ENCODE measurements around the gene JAKMIP1.

JAKMIP1 gene

DNA sequence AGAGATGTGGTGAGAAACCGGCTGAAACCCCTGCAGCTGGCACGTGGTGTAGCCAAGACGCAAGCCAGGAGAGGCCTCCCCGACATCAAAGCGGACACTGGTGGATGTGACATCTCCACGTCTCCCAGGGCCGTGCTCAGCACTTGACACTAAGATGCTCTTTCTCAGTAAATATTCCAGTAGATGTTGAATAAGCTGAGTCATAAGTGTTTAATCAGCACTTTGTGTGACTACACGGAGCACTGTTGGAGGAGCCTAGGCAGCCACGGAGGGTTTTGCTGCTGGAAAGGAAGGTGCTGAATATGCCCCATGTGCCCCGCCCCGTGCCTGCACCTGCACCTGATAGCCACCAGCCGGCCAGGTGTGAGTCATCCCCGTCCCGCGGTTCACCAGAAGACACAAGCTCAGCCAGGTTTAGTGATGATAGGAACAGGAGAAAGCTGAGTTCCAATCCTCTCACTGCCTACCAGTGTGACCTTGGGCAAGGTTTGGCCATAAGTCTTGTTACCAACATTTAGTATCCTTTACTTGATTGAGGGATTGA is 153.1 kb downstream of the JAKMIP1 start:
- DNase-seq (ENCODE audit: extremely low spot score) = no peak
- CTCF ChIA-PET = interaction anchor here (0.5 kb wide), 1 partner anchor 11 kb away, joined by 5 read pairs; no protein-coding TSS in a partner anchor
- POLR2A ChIA-PET = no interaction called here
- TF ChIP-seq FOXK2 (IDR thresholded peaks at IDR 0.05) = no peak
- no peak for TF ChIP-seq SUZ12 (IDR thresholded peaks at IDR 0.05)
- no peak for TF ChIP-seq CTBP1 (IDR thresholded peaks at IDR 0.05; ENCODE audit: borderline replicate concordance)
- TF ChIP-seq, protein P1, sequence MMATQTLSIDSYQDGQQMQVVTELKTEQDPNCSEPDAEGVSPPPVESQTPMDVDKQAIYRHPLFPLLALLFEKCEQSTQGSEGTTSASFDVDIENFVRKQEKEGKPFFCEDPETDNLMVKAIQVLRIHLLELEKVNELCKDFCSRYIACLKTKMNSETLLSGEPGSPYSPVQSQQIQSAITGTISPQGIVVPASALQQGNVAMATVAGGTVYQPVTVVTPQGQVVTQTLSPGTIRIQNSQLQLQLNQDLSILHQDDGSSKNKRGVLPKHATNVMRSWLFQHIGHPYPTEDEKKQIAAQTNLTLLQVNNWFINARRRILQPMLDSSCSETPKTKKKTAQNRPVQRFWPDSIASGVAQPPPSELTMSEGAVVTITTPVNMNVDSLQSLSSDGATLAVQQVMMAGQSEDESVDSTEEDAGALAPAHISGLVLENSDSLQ (IDR thresholded peaks at IDR 0.05) = no peak
- no peak for TF ChIP-seq SP1 (IDR thresholded peaks at IDR 0.05)
- no peak for TF ChIP-seq ELF4 (IDR thresholded peaks at IDR 0.05)
- no peak for TF ChIP-seq NFRKB (IDR thresholded peaks at IDR 0.05)
- TF ChIP-seq ZNF384 (IDR thresholded peaks at IDR 0.05) = no peak
- TF ChIP-seq BHLHE40 (IDR thresholded peaks at IDR 0.05; ENCODE audit: borderline replicate concordance) = no peak
- no peak for TF ChIP-seq LEF1 (IDR thresholded peaks at IDR 0.05; ENCODE audit: borderline replicate concordance)
- TF ChIP-seq TARDBP (IDR thresholded peaks at IDR 0.05) = no peak
- TF ChIP-seq FOXA1 (IDR thresholded peaks at IDR 0.05) = no peak
- no peak for TF ChIP-seq FOXM1 (IDR thresholded peaks at IDR 0.05; ENCODE audit: borderline replicate concordance)
- no peak for TF ChIP-seq L3MBTL2 (conservative IDR thresholded peaks at IDR 0.05)
- no peak for TF ChIP-seq ARNT (IDR thresholded peaks at IDR 0.05)

DNA sequence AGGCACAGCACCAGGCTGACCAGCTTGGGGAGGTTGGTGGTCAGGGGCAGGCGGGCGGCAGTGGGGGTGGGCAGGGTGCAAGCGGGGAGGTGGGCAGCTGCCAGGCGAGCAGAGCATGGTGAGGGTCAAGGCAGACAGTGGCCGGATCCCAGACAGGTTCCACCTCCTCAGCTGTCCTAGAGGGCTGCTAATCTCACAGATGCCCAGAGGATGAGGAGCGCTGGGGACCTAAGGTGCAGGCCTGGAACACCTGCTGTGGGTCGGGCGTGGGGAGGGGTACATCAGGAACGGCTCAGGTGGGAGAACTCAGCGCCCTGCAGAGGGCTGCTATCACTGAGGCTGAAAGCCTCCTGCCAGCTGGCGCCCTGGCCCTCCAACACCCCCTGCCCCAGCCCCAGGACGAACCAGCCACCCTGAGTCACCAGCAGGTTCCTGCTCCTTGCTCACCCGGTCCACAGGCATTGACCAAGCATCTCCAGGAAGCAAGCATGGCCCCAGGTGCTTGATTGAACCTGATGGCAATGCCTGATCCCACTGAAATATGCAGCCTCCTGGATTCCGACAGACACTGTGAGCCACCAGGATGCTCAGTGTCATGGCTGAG is 153.7 kb downstream of the JAKMIP1 start:
- ChIA-PET CTCF (interaction anchor here (0.7 kb wide), 1 partner anchor 12 kb away, joined by 3 read pairs; no protein-coding TSS in a partner anchor), POLR2A (no interaction called here)
- no peak for TF ChIP-seq SUZ12 (IDR thresholded peaks at IDR 0.05)
- no peak for TF ChIP-seq ZNF384 (IDR thresholded peaks at IDR 0.05)
- TF ChIP-seq ELF4 (IDR thresholded peaks at IDR 0.05) = no peak
- no peak for TF ChIP-seq BHLHE40 (IDR thresholded peaks at IDR 0.05; ENCODE audit: borderline replicate concordance)
- no peak for TF ChIP-seq HDGF (IDR thresholded peaks at IDR 0.05; ENCODE audit: borderline replicate concordance)
- TF ChIP-seq NFRKB (IDR thresholded peaks at IDR 0.05) = no peak
- no peak for TF ChIP-seq CTBP1 (IDR thresholded peaks at IDR 0.05; ENCODE audit: borderline replicate concordance)
- TF ChIP-seq LEF1 (IDR thresholded peaks at IDR 0.05; ENCODE audit: borderline replicate concordance) = no peak
- no peak for TF ChIP-seq FOXK2 (IDR thresholded peaks at IDR 0.05)
- TF ChIP-seq TARDBP (IDR thresholded peaks at IDR 0.05) = no peak
- no peak for DNase-seq (ENCODE audit: extremely low spot score)

DNA sequence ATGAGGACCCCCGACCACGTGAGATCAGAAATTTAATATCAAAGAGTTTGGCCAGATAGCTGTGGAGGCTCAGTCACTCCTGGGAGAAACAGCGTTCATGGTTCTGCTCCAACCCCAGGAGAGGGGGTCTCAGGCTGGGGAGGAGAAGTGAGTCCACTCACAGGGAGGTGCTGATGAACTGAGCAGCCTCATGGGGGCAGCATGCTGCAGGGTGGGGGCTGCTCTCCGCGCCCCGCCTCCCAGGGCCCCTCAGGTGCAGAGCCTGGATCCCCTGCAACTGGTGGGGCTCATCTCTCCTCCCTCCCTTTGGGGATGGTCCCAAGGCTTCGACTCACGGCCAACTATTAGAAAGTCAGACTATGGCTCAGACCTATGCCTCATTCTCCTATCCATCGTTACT is 155.5 kb downstream of the JAKMIP1 start:
- CTCF ChIA-PET = no interaction called here
- peak; percentile 24 for DNase-seq (ENCODE audit: extremely low spot score)
- TF ChIP-seq, protein P1 (IDR thresholded peaks at IDR 0.05) = no peak
- TF ChIP-seq ELF4 (IDR thresholded peaks at IDR 0.05) = no peak
- no peak for TF ChIP-seq HDGF (IDR thresholded peaks at IDR 0.05; ENCODE audit: borderline replicate concordance)
- no peak for TF ChIP-seq TARDBP (IDR thresholded peaks at IDR 0.05)
- TF ChIP-seq BHLHE40 (IDR thresholded peaks at IDR 0.05; ENCODE audit: borderline replicate concordance) = no peak
- no peak for TF ChIP-seq FOXK2 (IDR thresholded peaks at IDR 0.05)
- TF ChIP-seq ZNF384 (IDR thresholded peaks at IDR 0.05) = no peak
- TF ChIP-seq FOXM1 (IDR thresholded peaks at IDR 0.05; ENCODE audit: borderline replicate concordance) = no peak
- TF ChIP-seq CTBP1 (IDR thresholded peaks at IDR 0.05; ENCODE audit: borderline replicate concordance) = no peak
- TF ChIP-seq ARNT (IDR thresholded peaks at IDR 0.05) = no peak
- no peak for TF ChIP-seq L3MBTL2 (conservative IDR thresholded peaks at IDR 0.05)
- no peak for TF ChIP-seq NFRKB (IDR thresholded peaks at IDR 0.05)
- TF ChIP-seq LEF1 (IDR thresholded peaks at IDR 0.05; ENCODE audit: borderline replicate concordance) = no peak
- no peak for TF ChIP-seq SUZ12 (IDR thresholded peaks at IDR 0.05)
- no peak for TF ChIP-seq FOXA1 (IDR thresholded peaks at IDR 0.05)
- no peak for TF ChIP-seq SP1 (IDR thresholded peaks at IDR 0.05)
- POLR2A ChIA-PET = no interaction called here

DNA sequence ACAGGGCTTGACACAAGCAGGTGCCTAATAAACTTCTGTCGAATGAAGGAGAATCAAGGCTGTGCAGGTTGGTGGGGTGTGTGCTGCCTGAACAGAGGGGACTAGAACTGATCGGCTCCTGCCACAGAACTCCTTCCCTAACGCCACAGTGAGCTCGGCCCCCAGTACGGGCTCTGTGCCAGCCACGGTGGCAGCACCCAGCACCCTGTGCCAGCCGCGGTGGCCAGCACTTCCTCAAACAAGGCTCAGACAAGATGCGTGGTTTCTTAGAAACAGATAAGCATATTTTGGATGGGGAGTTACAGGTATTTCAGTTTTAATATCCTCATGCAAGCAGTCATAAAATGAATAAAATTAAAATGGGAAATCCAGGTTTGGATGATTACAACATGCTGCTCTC is 156.1 kb downstream of the JAKMIP1 start:
- ChIA-PET POLR2A (no interaction called here), CTCF (no interaction called here)
- DNase-seq (ENCODE audit: extremely low spot score) = no peak
- TF ChIP-seq FOXK2 (IDR thresholded peaks at IDR 0.05) (no peak), NFRKB (IDR thresholded peaks at IDR 0.05) (no peak), ZNF384 (IDR thresholded peaks at IDR 0.05) (no peak), TARDBP (IDR thresholded peaks at IDR 0.05) (no peak)

DNA sequence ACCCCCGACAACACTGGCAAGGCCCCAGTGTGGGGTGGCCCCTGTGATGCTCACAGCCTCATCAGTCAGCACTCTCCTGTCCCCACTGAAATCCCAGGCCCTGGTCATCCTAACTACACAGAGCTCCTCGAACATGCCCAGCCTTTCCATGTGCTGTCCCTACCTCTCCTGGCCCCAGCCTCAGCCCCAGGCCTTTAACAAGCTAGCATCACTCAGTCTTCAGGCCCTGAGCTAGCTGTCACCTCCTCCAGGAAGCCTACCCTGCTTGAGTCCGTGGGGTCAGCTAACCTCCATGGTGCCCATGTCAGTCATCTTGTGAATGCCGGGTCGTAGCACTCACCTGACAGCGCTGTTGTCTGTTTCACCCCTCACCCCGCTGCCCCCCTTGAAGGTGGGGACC is 156.5 kb downstream of the JAKMIP1 start:
- POLR2A ChIA-PET = no interaction called here
- no peak for TF ChIP-seq ELF4 (IDR thresholded peaks at IDR 0.05)
- CTCF ChIA-PET = no interaction called here
- no peak for DNase-seq (ENCODE audit: extremely low spot score)

DNA sequence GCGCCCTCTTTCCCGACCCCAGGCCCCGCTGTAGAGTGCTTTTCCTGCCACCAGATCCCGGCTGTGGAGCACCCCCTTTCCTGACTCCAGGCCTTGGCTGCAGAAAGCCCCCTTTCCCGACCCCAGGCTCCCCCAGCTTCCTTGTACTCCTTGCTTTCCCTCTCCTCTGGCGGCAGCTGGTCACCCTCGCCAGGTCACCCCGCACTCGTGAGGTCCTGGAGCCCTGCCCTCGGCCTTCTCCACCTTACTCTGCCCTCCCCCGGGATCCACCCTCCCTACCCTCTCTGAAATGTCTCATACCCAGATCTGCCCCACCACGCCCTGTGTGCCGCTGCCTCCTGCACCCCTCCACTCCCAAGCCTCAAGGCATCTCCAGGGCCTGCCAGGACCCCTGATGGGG is 157.2 kb downstream of the JAKMIP1 start:
- TF ChIP-seq BHLHE40 (IDR thresholded peaks at IDR 0.05; ENCODE audit: borderline replicate concordance) (no peak), HDGF (IDR thresholded peaks at IDR 0.05; ENCODE audit: borderline replicate concordance) (no peak), ZNF384 (IDR thresholded peaks at IDR 0.05) (no peak), ARNT (IDR thresholded peaks at IDR 0.05) (no peak), CTBP1 (IDR thresholded peaks at IDR 0.05; ENCODE audit: borderline replicate concordance) (no peak), ELF4 (IDR thresholded peaks at IDR 0.05) (no peak), L3MBTL2 (conservative IDR thresholded peaks at IDR 0.05) (no peak), LEF1 (IDR thresholded peaks at IDR 0.05; ENCODE audit: borderline replicate concordance) (no peak), TARDBP (IDR thresholded peaks at IDR 0.05) (no peak), NFRKB (IDR thresholded peaks at IDR 0.05) (no peak), SP1 (IDR thresholded peaks at IDR 0.05) (no peak), FOXK2 (IDR thresholded peaks at IDR 0.05) (no peak)
- TF ChIP-seq, protein P1 (IDR thresholded peaks at IDR 0.05) = no peak
- DNase-seq (ENCODE audit: extremely low spot score) = no peak
- ChIA-PET CTCF (no interaction called here), POLR2A (no interaction called here)
